Measurements from ENCODE around the gene USH1C.
A peak's percentile ranks its signal among the peaks of the same experiment; 100 is the strongest.

The USH1C gene

GRCh38 chr11:17568944-17569343 is 24.7 kb upstream of the USH1C start:
- DNase-seq = no peak

GRCh38 chr11:17564687-17565042 is 20.4 kb upstream of the USH1C start:
- DNase-seq = no peak

DNA sequence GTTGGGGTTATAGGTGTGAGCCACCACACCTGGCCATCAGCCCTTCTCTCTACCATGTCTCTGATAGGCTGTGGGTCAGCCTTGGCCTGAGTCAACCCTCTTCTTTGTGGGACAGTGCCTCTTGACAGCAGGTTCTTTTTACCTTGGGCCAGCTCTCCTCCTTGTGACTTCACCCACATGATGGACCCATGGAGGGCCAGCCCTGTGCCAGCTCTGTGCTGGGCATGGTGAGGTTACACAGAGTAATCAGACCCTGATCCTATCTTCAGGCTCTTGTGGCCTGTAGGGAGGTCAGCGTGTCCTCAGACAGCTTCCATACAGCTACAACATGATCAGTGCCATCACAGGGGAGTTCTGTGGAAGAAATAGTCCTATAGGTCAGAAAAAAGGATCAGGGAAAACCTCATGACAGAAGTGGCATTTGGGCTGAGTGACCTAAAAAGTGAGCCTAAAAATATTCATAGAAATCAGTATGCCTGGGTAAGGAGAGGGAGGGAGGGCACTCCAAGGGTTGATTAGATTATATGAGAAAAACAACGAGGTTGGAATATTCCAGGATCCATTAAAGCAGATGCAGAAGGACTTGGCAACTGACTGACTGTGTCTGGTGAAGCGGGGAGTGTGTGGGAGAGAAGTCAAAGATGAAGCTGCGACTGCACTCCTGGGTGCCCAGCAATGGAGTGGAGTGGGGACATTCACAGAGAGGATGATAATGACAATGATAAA is 19.9 kb upstream of the USH1C start:
- DNase-seq = no peak

GRCh38 chr11:17563231-17563646 is 19.0 kb upstream of the USH1C start:
- no peak for DNase-seq

DNA sequence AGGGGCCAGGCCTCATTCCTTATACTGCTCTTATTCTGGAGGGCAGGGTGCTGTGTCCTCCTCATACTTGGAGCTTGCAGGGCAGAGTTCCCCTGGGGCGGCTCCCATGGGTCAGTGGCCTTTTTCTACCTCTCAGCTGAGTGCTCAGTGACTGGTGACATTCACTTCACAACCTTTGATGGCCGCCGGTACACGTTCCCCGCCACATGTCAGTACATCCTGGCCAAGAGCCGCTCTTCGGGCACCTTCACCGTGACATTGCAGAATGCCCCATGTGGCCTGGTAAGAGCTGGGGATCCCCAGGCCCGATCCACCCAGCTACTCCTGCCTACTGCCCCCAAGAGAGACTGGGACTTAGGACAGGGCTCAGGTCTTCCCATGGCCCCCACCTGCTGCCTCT is 17.3 kb upstream of the USH1C start:
- DNase-seq = no peak

DNA sequence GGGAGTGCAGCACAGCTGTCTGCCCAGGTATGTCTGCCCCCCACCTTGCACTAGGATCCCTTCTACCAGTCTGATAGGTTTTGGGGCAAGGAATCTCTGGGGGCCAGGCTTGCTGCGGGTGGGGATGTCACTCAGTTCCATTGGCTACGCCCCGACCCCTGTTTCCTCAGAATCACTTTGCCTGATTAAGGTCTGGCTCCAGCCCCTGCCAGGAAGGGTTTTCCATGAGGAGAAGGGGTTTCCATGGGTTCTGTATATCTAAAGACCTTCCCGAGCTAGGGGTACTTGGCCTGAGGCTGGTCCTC is 16.8 kb upstream of the USH1C start:
- DNase-seq = no peak

- DNase-seq = no peak
Observed at GRCh38 chr11:17560281-17561110, 16.3 kb upstream of the USH1C start.

DNA sequence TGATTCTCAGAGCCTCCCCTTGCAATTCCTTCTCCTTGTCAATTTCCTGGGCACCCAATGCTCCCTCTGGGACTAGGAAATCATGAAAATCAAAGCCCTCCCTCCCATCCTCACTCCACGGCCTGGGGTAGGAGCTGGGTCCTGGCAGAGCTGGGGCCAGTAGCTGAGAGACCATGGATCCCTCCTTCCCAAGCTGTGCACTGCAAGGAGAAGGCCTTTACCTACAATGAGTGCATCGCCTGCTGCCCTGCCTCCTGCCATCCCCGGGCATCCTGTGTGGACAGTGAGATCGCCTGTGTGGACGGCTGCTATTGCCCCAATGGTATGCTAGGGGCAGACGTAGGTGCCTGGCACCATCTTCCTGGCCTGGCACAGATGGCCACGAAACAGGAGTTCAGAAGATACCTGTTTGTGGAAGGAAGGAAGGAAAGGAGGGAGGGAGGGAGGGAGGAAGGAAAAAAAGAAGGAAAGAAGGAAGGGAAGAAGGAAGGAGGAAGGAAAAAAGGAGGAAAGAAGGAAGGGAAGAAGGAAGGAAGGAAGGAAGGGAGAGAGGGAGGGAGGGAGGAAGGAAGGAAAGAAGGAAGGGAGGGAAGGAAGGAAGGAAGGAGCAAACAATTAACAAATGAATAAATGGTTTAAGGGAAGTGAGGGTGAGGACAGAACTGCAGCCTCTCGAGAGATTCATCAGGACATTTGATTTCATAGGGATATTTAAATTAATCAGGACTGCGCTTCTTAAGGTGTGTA is 15.3 kb upstream of the USH1C start:
- DNase-seq = no peak

DNA sequence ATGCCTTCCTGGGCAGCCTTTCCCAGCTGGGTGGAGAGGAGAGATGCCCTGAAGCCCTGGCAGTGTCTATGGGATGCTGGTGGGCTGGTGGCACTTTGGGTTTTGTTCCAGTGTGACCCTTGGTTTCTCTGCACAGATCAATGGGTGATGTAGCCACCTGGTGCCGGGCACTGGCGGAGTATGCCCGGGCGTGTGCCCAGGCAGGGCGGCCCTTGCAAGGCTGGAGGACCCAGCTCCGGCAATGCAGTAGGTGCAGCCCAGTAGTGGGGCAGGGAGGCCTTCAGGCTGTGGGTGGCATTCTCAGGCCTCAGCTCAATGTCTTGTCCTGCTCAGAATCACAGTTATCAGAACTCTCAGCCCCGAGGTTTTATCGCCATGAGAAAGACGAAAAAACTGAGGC is 14.7 kb upstream of the USH1C start:
- no peak for DNase-seq

GRCh38 chr11:17558025-17558780 is 14.0 kb upstream of the USH1C start:
- no peak for DNase-seq

DNA sequence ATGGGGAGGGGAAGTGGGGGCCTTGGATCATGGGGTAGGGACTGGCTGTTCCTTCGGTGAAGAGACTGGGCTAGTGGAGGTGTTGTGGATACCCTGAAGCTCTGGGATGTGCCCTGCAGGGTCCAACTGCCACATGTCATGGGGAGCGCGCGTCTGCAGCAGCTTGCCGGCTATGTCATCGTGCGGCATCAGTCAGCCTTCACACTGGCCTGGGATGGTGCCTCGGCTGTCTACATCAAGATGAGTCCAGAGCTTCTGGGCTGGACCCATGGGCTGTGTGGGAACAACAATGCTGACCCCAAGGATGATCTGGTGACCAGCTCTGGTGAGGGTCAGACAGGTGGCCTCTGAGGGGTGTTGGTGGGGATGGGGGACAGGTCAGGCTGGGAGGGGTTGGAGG is 12.8 kb upstream of the USH1C start:
- DNase-seq = no peak

DNA sequence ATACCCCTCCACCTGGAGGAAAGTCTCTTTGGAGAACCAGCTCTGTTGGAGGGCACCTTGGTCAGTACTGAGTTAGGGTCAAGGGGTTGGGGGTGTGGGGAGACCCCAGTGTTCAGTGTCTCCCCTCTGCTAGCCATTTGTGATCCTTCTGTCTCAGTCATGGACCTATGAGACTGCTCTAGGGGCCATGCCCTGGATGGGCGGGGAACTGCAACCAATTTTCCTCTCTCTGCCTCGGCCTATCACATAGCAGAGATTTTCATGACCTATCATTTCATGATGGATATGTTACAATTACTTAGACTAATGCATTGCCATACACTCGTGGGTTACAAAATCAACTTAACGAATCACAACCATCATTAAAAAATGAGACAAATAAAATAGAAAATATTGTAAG is 10.3 kb upstream of the USH1C start:
- DNase-seq = no peak

DNA sequence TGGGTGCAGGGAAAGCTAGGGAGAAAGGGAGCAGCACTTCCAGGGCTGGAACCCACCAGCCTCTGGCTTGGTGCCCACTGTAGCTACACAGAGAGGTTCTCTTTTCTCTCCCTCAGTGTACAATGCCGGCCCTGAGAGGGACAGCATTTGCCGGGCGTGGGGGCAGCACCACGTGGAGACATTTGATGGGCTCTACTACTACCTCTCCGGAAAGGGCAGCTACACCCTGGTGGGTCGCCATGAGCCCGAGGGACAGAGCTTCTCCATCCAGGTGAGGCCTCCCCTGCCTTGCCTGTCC is 9.0 kb upstream of the USH1C start:
- no peak for DNase-seq

DNA sequence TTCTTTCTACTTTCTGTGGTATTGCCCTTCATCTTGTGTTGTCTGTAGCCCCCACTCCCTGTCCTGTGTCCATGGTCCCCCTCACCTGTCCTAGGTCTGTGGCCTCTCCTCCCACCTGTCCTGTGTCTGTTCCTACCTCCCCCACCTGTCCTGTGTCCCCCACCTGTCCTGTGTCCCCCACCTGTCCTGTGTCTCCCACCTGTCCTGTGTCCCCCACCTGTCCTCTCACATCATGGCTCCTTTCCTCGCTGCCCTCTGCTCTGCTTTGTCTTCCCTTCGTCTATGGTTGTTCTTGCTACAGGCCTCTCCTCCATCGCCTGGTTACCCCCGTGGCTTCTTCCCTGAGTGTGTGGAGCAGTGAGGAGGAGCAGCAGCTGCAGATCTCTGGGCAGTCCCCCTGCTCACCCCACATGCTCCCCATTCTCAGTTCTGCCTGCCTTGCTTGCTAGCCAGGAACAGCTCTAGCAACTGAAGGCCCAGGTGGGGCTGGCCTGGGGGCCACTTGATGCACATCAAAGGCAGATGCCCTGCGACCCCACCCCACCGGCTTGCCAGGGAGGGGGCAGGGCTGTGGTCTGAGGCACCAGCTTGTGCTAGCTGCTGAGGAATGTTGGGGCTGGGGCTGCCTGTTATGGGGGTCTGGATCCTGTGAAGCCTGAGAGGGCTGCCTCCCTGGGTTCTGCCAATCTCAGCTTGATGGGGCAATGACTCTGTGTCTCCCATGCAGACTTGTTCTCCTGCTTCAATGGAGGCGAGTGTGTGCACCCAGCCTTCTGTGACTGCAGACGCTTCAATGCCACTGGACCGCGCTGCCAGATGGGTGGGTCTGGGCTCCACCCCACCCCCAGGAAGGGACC is 8.4 kb upstream of the USH1C start:
- DNase-seq = no peak

DNA sequence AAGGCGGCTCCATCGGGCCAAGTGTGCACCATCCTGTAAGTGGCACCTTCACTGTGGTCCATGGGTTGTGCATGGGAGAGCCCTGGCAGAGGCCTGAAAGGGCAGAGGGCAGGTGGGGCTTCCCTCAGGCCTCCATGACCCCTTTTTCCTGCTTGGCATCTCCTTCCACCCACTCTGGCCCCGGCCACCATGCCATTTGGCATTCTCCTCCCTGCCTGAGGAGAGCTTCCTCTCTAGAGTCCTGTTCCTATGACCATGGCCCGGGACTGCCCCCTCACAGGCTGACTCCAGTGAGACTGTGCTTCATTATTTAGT is 7.8 kb upstream of the USH1C start:
- DNase-seq = no peak

DNA sequence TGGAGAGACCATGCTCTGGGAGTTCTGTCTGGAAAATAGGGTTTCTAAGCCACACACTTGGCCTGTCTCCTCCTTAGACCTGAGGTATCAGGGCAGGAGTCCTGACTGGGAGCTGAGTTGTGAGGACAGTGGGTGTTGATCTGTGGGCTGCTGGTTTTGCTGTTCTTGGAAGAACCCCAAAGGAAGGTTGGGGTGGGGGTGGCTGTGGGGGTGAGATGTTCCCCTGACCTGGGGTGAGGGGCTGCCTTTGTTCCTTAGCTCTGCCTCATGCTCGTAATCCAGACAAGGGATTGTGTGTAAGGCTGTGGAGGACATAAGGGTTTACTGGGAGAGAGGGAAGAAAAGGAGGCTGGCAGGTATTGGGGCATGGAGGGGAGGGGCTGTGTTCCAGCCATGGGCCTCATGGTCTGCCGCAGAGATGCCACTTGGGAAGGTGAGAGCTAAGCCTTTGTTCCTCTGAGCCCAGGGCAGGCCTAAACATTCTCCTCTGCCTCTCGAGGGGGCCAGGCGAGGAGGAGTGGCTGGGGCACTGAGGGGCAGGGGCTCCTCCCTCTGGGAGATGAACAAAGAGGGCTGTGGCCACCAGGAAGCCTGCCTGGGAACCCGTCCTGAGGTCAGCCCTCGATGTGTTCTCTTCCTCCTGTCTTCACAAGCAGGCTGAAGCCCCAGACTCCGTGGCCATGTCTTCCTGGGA is 7.3 kb upstream of the USH1C start:
- DNase-seq = no peak

- DNase-seq = no peak
Observed at GRCh38 chr11:17550450-17551346, 6.5 kb upstream of the USH1C start.

GRCh38 chr11:17548444-17548843 is 4.2 kb upstream of the USH1C start:
- no peak for DNase-seq

- DNase-seq = no peak
Observed at GRCh38 chr11:17547932-17548331, 3.7 kb upstream of the USH1C start.

DNA sequence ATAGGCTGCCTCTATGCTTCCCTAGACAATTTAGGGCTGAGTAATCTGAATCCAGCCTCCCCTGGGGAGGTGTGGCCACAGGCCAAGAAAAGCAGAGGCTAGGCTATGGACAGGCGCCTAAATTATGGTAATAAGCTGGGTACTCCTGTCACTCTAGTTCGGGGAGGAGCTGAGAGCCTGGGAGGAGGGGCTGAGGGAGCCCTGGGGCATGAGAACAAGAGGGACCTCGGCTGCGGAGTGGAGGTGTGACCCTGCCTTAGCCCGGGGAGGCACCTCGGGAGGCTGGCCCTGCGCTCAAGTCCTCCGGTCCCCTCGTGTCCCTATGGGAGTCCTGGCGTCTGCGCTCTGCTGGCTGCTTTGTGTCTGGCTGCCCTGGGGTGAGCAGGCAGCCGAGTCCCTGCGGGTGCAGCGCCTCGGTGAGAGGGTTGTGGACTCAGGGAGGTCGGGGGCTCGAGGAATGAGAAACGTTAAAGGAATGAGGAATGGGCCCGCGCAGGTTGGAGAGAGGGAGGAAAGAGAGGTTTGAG is 2.9 kb upstream of the USH1C start, which contains the start of gene OTOG:
Gene OTOG, plus strand, starts transcription at position 209 of the 527 bp plus-strand sequence. Its CDS starts 114 bp downstream, at position 323.
- DNase-seq = peak; percentile 56

DNA sequence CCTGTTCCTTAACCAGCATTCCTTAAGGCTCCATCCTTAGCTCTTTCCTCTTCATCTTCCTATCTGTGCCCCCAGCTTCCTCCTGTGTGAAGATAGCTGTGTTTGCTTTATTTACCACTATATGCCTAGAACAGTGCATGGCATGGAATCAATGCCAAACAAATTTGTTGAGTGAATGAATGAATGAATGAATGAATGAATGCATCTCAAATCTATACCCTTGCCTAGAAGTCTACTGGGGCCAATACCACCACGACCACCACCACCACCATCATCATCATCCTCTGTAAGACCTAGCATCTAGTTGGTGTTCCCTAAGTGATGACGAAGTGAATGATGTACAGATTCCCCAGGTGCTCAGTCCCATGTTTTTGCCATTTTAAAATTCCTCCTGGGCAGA is 2.0 kb upstream of the USH1C start:
- DNase-seq = no peak

Measured in retina (tissue), 1 donor.